ENCODE results near the gene LCLAT1.

The LCLAT1 gene

DNA sequence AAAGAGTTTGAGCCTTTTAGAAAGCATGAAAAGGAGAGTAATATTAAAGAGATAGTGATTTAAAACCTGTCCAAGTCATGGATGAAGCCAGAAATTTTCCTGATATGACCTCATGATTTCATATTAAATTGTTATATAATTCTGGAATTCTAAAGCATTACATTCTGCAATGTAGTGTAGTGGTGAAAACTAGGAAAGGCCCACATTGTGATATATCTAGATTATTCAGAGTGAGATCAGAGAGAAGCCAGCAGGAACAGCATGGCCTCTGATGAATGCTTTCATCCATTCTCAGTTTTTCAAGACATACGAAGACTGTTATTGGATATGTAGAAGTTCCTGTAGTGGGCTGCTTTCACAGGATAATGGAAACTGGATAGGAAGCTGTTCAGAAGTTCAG is 98.8 kb downstream of the LCLAT1 start:
- no peaks in the 10 kb centered on the region for H3K9me3 ChIP-seq (ENCODE audit: control insufficient read depth, insufficient read depth, low read length)
- no peaks in the 10 kb centered on the region for H3K9me2 ChIP-seq (replicated peaks; ENCODE audit: control insufficient read depth, low read length)
- H3K27ac ChIP-seq (ENCODE audit: low read depth, low read length) = no peak overlapping the region
- H3K36me3 ChIP-seq (ENCODE audit: control insufficient read depth, low read length) = no peaks in the 10 kb centered on the region
- no peaks in the 10 kb centered on the region for H3K4me1 ChIP-seq (ENCODE audit: control insufficient read depth, low read length)
- no peaks in the 10 kb centered on the region for H3K27me3 ChIP-seq (ENCODE audit: control insufficient read depth, low read length)
- H4K20me1 ChIP-seq (ENCODE audit: control insufficient read depth, insufficient read depth, low read depth, low read length) = no peaks in the 10 kb centered on the region
- no peak overlapping the region for H3K4me3 ChIP-seq (ENCODE audit: low read length)
- TF ChIP-seq EZH2phosphoT487 (IDR thresholded peaks at IDR 0.05; ENCODE audit: borderline replicate concordance, low read length) = no peak
- TF ChIP-seq CTCF (IDR thresholded peaks at IDR 0.05; ENCODE audit: low read depth, low read length, poor library complexity, severe bottlenecking) = no peak
- H3K79me2 ChIP-seq (ENCODE audit: control insufficient read depth, low read length) = no peaks in the 10 kb centered on the region
- H3F3A ChIP-seq (ENCODE audit: control insufficient read depth, insufficient read depth) = no peaks in the 10 kb centered on the region
- H3K4me2 ChIP-seq (ENCODE audit: low read length) = no peak overlapping the region

GRCh38 chr2:30548386-30548785 is 101.3 kb downstream of the LCLAT1 start:
- H3K27me3 ChIP-seq (ENCODE audit: control insufficient read depth, low read length) = no peaks in the 10 kb centered on the region
- no peaks in the 10 kb centered on the region for H3K9me2 ChIP-seq (replicated peaks; ENCODE audit: control insufficient read depth, low read length)
- H3F3A ChIP-seq (ENCODE audit: control insufficient read depth, insufficient read depth) = no peaks in the 10 kb centered on the region
- H3K36me3 ChIP-seq (ENCODE audit: control insufficient read depth, low read length) = no peaks in the 10 kb centered on the region
- no peak overlapping the region for H3K4me2 ChIP-seq (ENCODE audit: low read length)
- H3K4me3 ChIP-seq (ENCODE audit: low read length) = no peak overlapping the region
- H3K9me3 ChIP-seq (ENCODE audit: control insufficient read depth, insufficient read depth, low read length) = no peaks in the 10 kb centered on the region
- H3K79me2 ChIP-seq (ENCODE audit: control insufficient read depth, low read length) = no peaks in the 10 kb centered on the region
- no peaks in the 10 kb centered on the region for H3K4me1 ChIP-seq (ENCODE audit: control insufficient read depth, low read length)
- no peaks in the 10 kb centered on the region for H4K20me1 ChIP-seq (ENCODE audit: control insufficient read depth, insufficient read depth, low read depth, low read length)
- H3K27ac ChIP-seq (ENCODE audit: low read depth, low read length) = no peak overlapping the region
- TF ChIP-seq EZH2phosphoT487 (IDR thresholded peaks at IDR 0.05; ENCODE audit: borderline replicate concordance, low read length) = no peak
- no peak for TF ChIP-seq CTCF (IDR thresholded peaks at IDR 0.05; ENCODE audit: low read depth, low read length, poor library complexity, severe bottlenecking)

GRCh38 chr2:30549096-30549495 is 102.0 kb downstream of the LCLAT1 start:
- TF ChIP-seq EZH2phosphoT487 (IDR thresholded peaks at IDR 0.05; ENCODE audit: borderline replicate concordance, low read length) (no peak), CTCF (IDR thresholded peaks at IDR 0.05; ENCODE audit: low read depth, low read length, poor library complexity, severe bottlenecking) (no peak)
- Histone ChIP-seq H3K9me3 (ENCODE audit: control insufficient read depth, insufficient read depth, low read length) (no peaks in the 10 kb centered on the region), H3K9me2 (replicated peaks; ENCODE audit: control insufficient read depth, low read length) (no peaks in the 10 kb centered on the region), H3K36me3 (ENCODE audit: control insufficient read depth, low read length) (no peaks in the 10 kb centered on the region), H3K27me3 (ENCODE audit: control insufficient read depth, low read length) (no peaks in the 10 kb centered on the region), H3K27ac (ENCODE audit: low read depth, low read length) (no peak overlapping the region), H3K4me1 (ENCODE audit: control insufficient read depth, low read length) (no peaks in the 10 kb centered on the region), H3K4me2 (ENCODE audit: low read length) (no peak overlapping the region), H3F3A (ENCODE audit: control insufficient read depth, insufficient read depth) (no peaks in the 10 kb centered on the region), H4K20me1 (ENCODE audit: control insufficient read depth, insufficient read depth, low read depth, low read length) (no peaks in the 10 kb centered on the region), H3K4me3 (ENCODE audit: low read length) (no peak overlapping the region), H3K79me2 (ENCODE audit: control insufficient read depth, low read length) (no peaks in the 10 kb centered on the region)

Measured in DOHH2 (cell line).